RWPE2 (cell line): ENCODE data around the gene HSPA14.

ENCODE experiments used
- ATAC-seq: fragments of 200-7000 bp; cut with Tn5 transposase; 3 replicates; pipeline ENCODE4 v1.9.1; 2021; ENCODE audit warnings: low read depth
- DNase-seq: peaks from one replicate; pipeline ENCODE4 v3.0.0-alpha.2; 2020; ENCODE audit warnings: low spot score
- H3K27ac ChIP-seq: fragments of 450-650 bp; 2 replicates; pipeline ENCODE4 v1.5.1; 2017; ENCODE audit warnings: mild to moderate bottlenecking; ENCODE audit not compliant: poor library complexity, severe bottlenecking
- H3K27me3 ChIP-seq: fragments of 250-450 bp; sonication (Bioruptor Pico); 2 replicates; pipeline ENCODE4 v1.5.1; 2021; ENCODE audit warnings: mild to moderate bottlenecking, moderate library complexity; ENCODE audit not compliant: insufficient read depth, poor library complexity, severe bottlenecking
- H3K36me3 ChIP-seq: fragments of 250-450 bp; sonication (Bioruptor Pico); 2 replicates; pipeline ENCODE4 v1.5.1; 2020; ENCODE audit warnings: low read depth, mild to moderate bottlenecking, moderate library complexity
- H3K4me1 ChIP-seq: fragments of 250-450 bp; sonication (Bioruptor Pico); 2 replicates; pipeline ENCODE4 v1.5.1; 2021; ENCODE audit warnings: mild to moderate bottlenecking, moderate library complexity; ENCODE audit not compliant: insufficient read depth, poor library complexity, severe bottlenecking
- H3K4me3 ChIP-seq: fragments of 250-450 bp; sonication (Bioruptor Pico); 2 replicates; pipeline ENCODE4 v1.5.1; 2021; ENCODE audit warnings: mild to moderate bottlenecking, moderate library complexity; ENCODE audit not compliant: severe bottlenecking
- H3K9me3 ChIP-seq: fragments of 250-450 bp; sonication (Bioruptor Pico); 2 replicates; pipeline ENCODE4 v1.5.1; 2021; ENCODE audit warnings: mild to moderate bottlenecking, moderate library complexity; ENCODE audit not compliant: severe bottlenecking
- TF ChIP-seq, protein P1 (sequence below): fragments of 450-650 bp; IDR thresholded peaks from one replicate; pipeline ENCODE4 v1.5.1; 2017; ENCODE audit warnings: mild to moderate bottlenecking, moderate library complexity; ENCODE audit not compliant: poor library complexity, severe bottlenecking

HSPA14 gene, protein sequence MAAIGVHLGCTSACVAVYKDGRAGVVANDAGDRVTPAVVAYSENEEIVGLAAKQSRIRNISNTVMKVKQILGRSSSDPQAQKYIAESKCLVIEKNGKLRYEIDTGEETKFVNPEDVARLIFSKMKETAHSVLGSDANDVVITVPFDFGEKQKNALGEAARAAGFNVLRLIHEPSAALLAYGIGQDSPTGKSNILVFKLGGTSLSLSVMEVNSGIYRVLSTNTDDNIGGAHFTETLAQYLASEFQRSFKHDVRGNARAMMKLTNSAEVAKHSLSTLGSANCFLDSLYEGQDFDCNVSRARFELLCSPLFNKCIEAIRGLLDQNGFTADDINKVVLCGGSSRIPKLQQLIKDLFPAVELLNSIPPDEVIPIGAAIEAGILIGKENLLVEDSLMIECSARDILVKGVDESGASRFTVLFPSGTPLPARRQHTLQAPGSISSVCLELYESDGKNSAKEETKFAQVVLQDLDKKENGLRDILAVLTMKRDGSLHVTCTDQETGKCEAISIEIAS

DNA sequence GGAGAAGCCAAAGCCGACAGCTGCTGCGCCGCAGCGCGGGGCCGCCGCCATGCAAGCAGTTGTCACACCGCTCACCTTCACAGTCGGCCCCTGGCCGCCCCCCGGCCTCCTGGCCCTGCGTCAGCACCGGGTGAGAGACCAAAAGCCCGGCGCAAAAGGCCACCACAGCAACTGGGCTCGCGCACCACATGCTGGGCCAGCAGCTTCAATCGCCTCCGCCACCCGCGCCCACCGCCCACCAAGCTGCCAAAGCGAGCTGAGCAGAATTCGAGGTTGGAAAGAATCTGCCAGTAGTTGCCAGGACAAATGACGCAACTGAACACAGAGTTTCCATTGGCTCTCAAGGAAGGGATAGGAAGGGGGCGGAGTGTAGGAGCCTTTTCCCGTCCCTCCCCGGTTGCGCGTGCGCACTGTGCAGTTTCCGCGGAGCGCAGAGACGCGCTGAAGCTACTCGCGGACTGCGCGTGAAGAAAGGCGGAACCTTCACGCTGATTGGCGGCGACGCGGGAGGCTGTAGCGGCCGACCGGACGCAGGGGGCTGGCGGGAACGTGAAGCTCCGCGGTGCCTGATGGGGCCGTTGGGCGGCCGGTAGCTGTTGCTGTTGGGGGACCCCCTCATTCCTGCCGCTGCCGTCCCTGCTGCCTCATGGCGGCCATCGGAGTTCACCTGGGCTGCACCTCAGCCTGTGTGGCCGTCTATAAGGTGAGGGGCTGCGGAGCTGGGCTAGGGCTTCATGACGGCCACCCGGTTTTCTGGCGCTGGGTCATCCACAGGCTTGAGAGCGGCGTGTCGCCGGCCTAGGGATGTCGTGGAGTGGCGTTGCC, at the start of gene HSPA14, which contains the start of the genes CDNF and MSANTD7:
Gene HSPA14, plus strand, starts transcription at position 550 of the 825 bp plus-strand sequence. Its CDS starts 97 bp downstream, at position 647.
Gene CDNF, minus strand, starts transcription at position 281 of the 825 bp plus-strand sequence. Its CDS starts 91 bp downstream, at position 190.
Gene MSANTD7, plus strand, starts transcription at position 550 of the 825 bp plus-strand sequence. CDS start 3,979 bp downstream, outside the sequence.
- no peaks in the 10 kb centered on the region for H3K9me3 ChIP-seq
- peaks cover 7% of the 10 kb centered on the region for H3K4me1 ChIP-seq
- H3K27me3 ChIP-seq: no peaks in the 10 kb centered on the region
- peak within 1 kb of the TSS; percentile 62 for H3K27ac ChIP-seq
- H3K36me3 ChIP-seq: peaks cover 31% of the 10 kb centered on the region
- DNase-seq: peak; percentile 97
- TF ChIP-seq, protein P1, sequence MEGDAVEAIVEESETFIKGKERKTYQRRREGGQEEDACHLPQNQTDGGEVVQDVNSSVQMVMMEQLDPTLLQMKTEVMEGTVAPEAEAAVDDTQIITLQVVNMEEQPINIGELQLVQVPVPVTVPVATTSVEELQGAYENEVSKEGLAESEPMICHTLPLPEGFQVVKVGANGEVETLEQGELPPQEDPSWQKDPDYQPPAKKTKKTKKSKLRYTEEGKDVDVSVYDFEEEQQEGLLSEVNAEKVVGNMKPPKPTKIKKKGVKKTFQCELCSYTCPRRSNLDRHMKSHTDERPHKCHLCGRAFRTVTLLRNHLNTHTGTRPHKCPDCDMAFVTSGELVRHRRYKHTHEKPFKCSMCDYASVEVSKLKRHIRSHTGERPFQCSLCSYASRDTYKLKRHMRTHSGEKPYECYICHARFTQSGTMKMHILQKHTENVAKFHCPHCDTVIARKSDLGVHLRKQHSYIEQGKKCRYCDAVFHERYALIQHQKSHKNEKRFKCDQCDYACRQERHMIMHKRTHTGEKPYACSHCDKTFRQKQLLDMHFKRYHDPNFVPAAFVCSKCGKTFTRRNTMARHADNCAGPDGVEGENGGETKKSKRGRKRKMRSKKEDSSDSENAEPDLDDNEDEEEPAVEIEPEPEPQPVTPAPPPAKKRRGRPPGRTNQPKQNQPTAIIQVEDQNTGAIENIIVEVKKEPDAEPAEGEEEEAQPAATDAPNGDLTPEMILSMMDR: no peak
- peak within 1 kb of the TSS; percentile 85 for H3K4me3 ChIP-seq
- peak; percentile 96 for ATAC-seq

DNA sequence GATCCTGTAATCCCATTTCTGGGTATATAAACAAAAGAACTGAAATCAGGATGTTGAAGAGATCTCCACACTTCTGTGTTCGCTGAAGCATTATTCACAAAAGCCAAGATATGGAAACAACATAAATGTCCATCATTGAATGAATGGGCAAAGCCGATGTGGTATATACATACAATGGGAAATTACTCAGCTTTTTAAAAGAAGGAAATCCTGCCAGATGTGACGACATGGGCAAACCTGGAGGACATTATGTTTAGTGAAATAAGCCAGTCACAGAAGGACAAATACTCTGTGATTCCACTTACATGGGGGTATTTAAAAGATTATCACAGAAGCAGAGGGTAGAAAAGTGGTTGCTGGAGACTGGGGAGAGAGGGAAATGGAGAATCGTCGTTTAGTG, 39.5 kb upstream of the HSPA14 start:
- DNase-seq: no peak
- Histone ChIP-seq H3K36me3 (no peaks in the 10 kb centered on the region), H3K27me3 (no peaks in the 10 kb centered on the region), H3K27ac (no peak overlapping the region), H3K9me3 (no peaks in the 10 kb centered on the region), H3K4me3 (no peak overlapping the region), H3K4me1 (no peaks in the 10 kb centered on the region)
- TF ChIP-seq, protein P1: no peak
- ATAC-seq: no peak

DNA sequence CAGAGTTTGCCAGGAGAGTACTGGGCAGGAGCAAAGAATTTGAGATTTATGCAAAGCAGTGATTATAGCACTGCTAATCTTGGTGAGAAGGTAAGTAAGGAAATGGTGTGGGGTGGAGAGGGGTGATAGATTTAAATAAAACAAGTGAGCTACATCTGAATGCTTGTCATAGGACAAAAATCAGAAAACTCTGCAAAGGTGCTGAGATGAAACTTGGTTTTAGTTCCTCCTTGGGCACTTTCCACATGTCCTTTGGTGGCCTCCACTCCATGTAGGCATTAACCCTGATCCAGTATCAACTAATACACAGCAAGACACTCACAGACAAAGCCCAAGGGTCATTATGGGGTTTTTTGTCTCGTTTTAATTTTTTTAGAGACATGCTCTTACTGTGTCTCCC, 37.7 kb upstream of the HSPA14 start:
- H3K27ac ChIP-seq: no peak overlapping the region
- H3K27me3 ChIP-seq: no peaks in the 10 kb centered on the region
- H3K36me3 ChIP-seq: no peaks in the 10 kb centered on the region
- TF ChIP-seq, protein P1: no peak
- DNase-seq (no peak), ATAC-seq (no peak)
- no peak overlapping the region for H3K4me3 ChIP-seq
- no peaks in the 10 kb centered on the region for H3K9me3 ChIP-seq
- no peaks in the 10 kb centered on the region for H3K4me1 ChIP-seq

DNA sequence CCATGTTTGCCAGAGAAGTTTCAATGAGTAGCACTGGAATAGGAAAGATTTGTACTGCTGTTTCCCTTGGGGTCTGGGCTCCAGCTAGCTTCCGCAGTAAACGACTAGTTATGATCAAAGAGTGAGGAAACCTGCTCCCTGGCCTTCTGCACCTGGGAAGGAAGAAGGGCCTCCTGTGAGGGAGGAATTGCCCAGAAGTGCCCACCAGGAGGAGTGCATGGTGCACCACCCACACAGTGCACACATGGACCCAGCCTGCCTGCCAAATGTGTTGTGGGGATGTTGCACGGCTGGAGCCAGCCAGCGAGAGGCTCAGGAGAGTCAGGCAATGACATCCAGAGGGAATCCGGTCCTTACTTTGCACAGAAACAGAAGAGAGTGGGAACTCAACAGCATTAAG, 36.4 kb upstream of the HSPA14 start:
- TF ChIP-seq, protein P1: no peak
- Histone ChIP-seq H3K27me3 (no peaks in the 10 kb centered on the region), H3K27ac (no peak overlapping the region), H3K4me1 (peaks cover 8% of the 10 kb centered on the region), H3K36me3 (no peaks in the 10 kb centered on the region), H3K4me3 (no peak overlapping the region), H3K9me3 (no peaks in the 10 kb centered on the region)
- DNase-seq (no peak), ATAC-seq (no peak)
